ENCODE results near the gene CEL.
"Not testable (repeated sequence)": the region's sequence is repeated elsewhere in the genome, so short reads cannot be mapped to it uniquely, and the experiment has no call there.

The CEL gene

GRCh38 chr9:133064241-133065069 lies 2.7 kb downstream of the CEL start:
- no peak for DNase-seq (ENCODE audit: low read depth in 2 of 2)

- DNase-seq (ENCODE audit: low read depth in 2 of 2), result no peak
Observed at GRCh38 chr9:133065070-133065388, 3.2 kb downstream of the CEL start.

- DNase-seq (ENCODE audit: low read depth in 2 of 2), result no peak
Observed at GRCh38 chr9:133066181-133066983, 4.6 kb downstream of the CEL start.

- DNase-seq (ENCODE audit: low read depth in 2 of 2), result no peak
Observed at GRCh38 chr9:133067006-133067405, 5.2 kb downstream of the CEL start.

- no peak for DNase-seq (ENCODE audit: low read depth in 2 of 2)
Observed at GRCh38 chr9:133067813-133068212, 6.0 kb downstream of the CEL start.

GRCh38 chr9:133068431-133068830 lies 6.7 kb downstream of the CEL start:
- DNase-seq (ENCODE audit: low read depth in 2 of 2), result not testable (repeated sequence)

GRCh38 chr9:133070500-133070961 lies 8.8 kb downstream of the CEL start:
- not testable (repeated sequence) for DNase-seq (ENCODE audit: low read depth in 2 of 2)

- DNase-seq (ENCODE audit: low read depth in 2 of 2), result not testable (repeated sequence)
Observed at GRCh38 chr9:133070985-133071384, 9.2 kb downstream of the CEL start.

- DNase-seq (ENCODE audit: low read depth in 2 of 2), result no peak
Observed at GRCh38 chr9:133071484-133072150, 9.8 kb downstream of the CEL start.

GRCh38 chr9:133072210-133072609 lies 10.4 kb downstream of the CEL start:
- not testable (repeated sequence) for DNase-seq (ENCODE audit: low read depth in 2 of 2)

- DNase-seq (ENCODE audit: low read depth in 2 of 2), result no peak
Observed at GRCh38 chr9:133073086-133074014, 11.6 kb downstream of the CEL start.

- no peak for DNase-seq (ENCODE audit: low read depth in 2 of 2)
Observed at GRCh38 chr9:133074111-133074651, 12.4 kb downstream of the CEL start.

- no peak for DNase-seq (ENCODE audit: low read depth in 2 of 2)
Observed at GRCh38 chr9:133075925-133076630, 14.3 kb downstream of the CEL start.

- no peak for DNase-seq (ENCODE audit: low read depth in 2 of 2)
Observed at GRCh38 chr9:133076691-133077090, 14.9 kb downstream of the CEL start.

GRCh38 chr9:133078486-133078885 lies 16.7 kb downstream of the CEL start:
- no peak for DNase-seq (ENCODE audit: low read depth in 2 of 2)

GRCh38 chr9:133080161-133080560 lies 18.4 kb downstream of the CEL start:
- no peak for DNase-seq (ENCODE audit: low read depth in 2 of 2)

GRCh38 chr9:133080786-133081779 lies 19.3 kb downstream of the CEL start:
- DNase-seq (ENCODE audit: low read depth in 2 of 2), result not testable (repeated sequence)

GRCh38 chr9:133081957-133082644 lies 20.3 kb downstream of the CEL start:
- DNase-seq (ENCODE audit: low read depth in 2 of 2), result not testable (repeated sequence)

Measured in stimulated activated CD8-positive, alpha-beta memory T cell treated with anti-CD3 and anti-CD28 coated beads, Interleukin-7, amount 100 ng/mL, for 4 hours (primary cell).